OCI-LY1 (cell line): ENCODE results near the gene MEGF8.

Experiments used
- H2AFZ ChIP-seq: fragments of 200-600 bp; sonication (generic), shearing (Covaris generic); 2 replicates; pipeline ENCODE4 v1.6.0; 2014; ENCODE audit warnings: antibody characterized with exemption, mild to moderate bottlenecking, low read length
- H3F3A ChIP-seq: fragments of 200-600 bp; sonication (generic), shearing (Covaris generic); 2 replicates; pipeline ENCODE4 v1.6.0; 2014; ENCODE audit warnings: mild to moderate bottlenecking, antibody characterized with exemption, low read length, moderate library complexity; ENCODE audit not compliant: insufficient read depth
- H3K27ac ChIP-seq: fragments of 200-600 bp; sonication (generic); 2 replicates; pipeline ENCODE4 v1.5.1; 2014; ENCODE audit warnings: low read length, mixed run types, mild to moderate bottlenecking, low read depth; ENCODE audit not compliant: poor library complexity, severe bottlenecking
- H3K27me3 ChIP-seq: fragments of 200-600 bp; sonication (generic); 2 replicates; pipeline ENCODE4 v1.6.0; 2014; ENCODE audit warnings: antibody characterized with exemption, mild to moderate bottlenecking, low read length, moderate library complexity; ENCODE audit not compliant: insufficient read depth
- H3K36me3 ChIP-seq: fragments of 200-600 bp; sonication (generic); 2 replicates; pipeline ENCODE4 v1.6.1; 2014; ENCODE audit warnings: mild to moderate bottlenecking, antibody characterized with exemption, low read length, moderate library complexity, mixed read lengths; ENCODE audit not compliant: insufficient read depth
- H3K4me1 ChIP-seq: fragments of 200-600 bp; sonication (generic); 2 replicates; pipeline ENCODE4 v1.5.1; 2014; ENCODE audit warnings: mild to moderate bottlenecking, low read length, moderate library complexity; ENCODE audit not compliant: insufficient read depth, severe bottlenecking
- H3K4me2 ChIP-seq: fragments of 200-600 bp; sonication (generic), shearing (Covaris generic); 2 replicates; pipeline ENCODE4 v1.6.1; 2014; ENCODE audit warnings: low read length
- H3K4me3 ChIP-seq: fragments of 200-600 bp; sonication (generic); 2 replicates; pipeline ENCODE4 v1.5.1; 2014; ENCODE audit warnings: low read length, low read depth, mild to moderate bottlenecking, mixed read lengths; ENCODE audit not compliant: poor library complexity, severe bottlenecking
- H3K79me2 ChIP-seq: fragments of 200-600 bp; shearing (Covaris generic); 2 replicates; pipeline ENCODE4 v1.6.1; 2016; ENCODE audit warnings: mixed run types, low read length, mixed read lengths; ENCODE audit not compliant: insufficient read depth
- H3K9ac ChIP-seq: fragments of 200-600 bp; sonication (generic), shearing (Covaris generic); 2 replicates; pipeline ENCODE4 v1.6.1; 2014; ENCODE audit warnings: mild to moderate bottlenecking, low read length, mixed read lengths
- H3K9me2 ChIP-seq: fragments of 200-600 bp; sonication (generic), shearing (Covaris generic); 2 replicates; pipeline ENCODE4 v1.6.1; 2014; ENCODE audit warnings: low read depth, mild to moderate bottlenecking, low read length, mixed read lengths
- H3K9me3 ChIP-seq: fragments of 200-600 bp; shearing (Covaris generic); 2 replicates; pipeline ENCODE4 v1.6.1; 2014; ENCODE audit warnings: low read length, mixed read lengths
- H4K20me1 ChIP-seq: fragments of 200-600 bp; sonication (generic), shearing (Covaris generic); 2 replicates; pipeline ENCODE4 v1.6.0; 2016; ENCODE audit warnings: mild to moderate bottlenecking, low read length; ENCODE audit not compliant: insufficient read depth
- EZH2 ChIP-seq: fragments of 200-600 bp; sonication (generic), shearing (Covaris generic); IDR thresholded peaks from 2 replicates; pipeline ENCODE4 v1.8.0; 2017; ENCODE audit warnings: borderline replicate concordance, mixed run types, mild to moderate bottlenecking, antibody characterized with exemption, low read length, moderate library complexity, mixed read lengths
- TF ChIP-seq, protein P1 (sequence below): fragments of 200-600 bp; sonication (generic), shearing (Covaris generic); IDR thresholded peaks from 2 replicates; pipeline ENCODE4 v1.5.1; 2017; ENCODE audit warnings: mild to moderate bottlenecking, antibody characterized with exemption, low read length, moderate library complexity, mixed read lengths

MEGF8 gene

DNA sequence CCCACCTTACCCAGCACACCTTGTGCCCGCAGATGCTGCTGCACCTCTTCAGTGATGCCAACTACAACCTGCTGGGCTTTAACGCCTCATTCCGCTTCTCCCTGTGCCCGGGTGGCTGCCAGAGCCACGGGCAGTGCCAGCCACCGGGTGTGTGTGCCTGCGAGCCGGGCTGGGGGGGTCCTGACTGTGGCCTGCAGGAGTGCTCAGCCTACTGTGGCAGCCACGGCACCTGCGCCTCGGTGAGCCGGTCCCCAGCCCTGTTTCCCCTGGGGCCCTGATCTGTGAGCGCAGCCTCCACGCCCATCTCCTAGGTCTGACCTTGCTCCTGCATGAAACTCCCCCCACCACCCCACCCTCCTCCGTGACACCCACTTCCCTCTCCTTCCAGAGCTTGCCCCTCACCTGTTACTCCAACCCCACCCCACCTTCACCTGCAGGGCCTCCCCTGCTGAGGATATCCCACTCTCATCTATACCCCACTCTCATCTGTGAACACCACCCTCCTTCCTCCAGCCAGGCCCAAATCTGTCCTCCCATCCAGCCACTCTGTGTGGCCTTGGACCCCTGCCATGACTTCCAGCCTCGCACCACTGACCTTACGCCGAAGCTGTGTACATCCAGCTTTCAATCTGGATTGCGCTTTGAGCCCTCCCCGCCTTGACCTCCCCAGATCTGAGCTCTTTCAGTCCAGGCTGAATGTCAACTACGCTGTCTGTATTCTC, 8.7 kb downstream of the MEGF8 start:
- no peaks in the 10 kb centered on the region for H3K4me1 ChIP-seq
- no peaks in the 10 kb centered on the region for H3K27me3 ChIP-seq
- no peak for TF ChIP-seq EZH2
- TF ChIP-seq, protein P1, sequence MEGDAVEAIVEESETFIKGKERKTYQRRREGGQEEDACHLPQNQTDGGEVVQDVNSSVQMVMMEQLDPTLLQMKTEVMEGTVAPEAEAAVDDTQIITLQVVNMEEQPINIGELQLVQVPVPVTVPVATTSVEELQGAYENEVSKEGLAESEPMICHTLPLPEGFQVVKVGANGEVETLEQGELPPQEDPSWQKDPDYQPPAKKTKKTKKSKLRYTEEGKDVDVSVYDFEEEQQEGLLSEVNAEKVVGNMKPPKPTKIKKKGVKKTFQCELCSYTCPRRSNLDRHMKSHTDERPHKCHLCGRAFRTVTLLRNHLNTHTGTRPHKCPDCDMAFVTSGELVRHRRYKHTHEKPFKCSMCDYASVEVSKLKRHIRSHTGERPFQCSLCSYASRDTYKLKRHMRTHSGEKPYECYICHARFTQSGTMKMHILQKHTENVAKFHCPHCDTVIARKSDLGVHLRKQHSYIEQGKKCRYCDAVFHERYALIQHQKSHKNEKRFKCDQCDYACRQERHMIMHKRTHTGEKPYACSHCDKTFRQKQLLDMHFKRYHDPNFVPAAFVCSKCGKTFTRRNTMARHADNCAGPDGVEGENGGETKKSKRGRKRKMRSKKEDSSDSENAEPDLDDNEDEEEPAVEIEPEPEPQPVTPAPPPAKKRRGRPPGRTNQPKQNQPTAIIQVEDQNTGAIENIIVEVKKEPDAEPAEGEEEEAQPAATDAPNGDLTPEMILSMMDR: no peak
- no peak overlapping the region for H3K4me3 ChIP-seq
- H3K79me2 ChIP-seq: no peaks in the 10 kb centered on the region
- no peak overlapping the region for H3K9ac ChIP-seq
- H3K27ac ChIP-seq: no peak overlapping the region
- no peak overlapping the region for H3K4me2 ChIP-seq
- peaks cover 6% of the 10 kb centered on the region for H3K36me3 ChIP-seq
- no peaks in the 10 kb centered on the region for H3K9me3 ChIP-seq
- no peaks in the 10 kb centered on the region for H3F3A ChIP-seq
- H3K9me2 ChIP-seq: no peaks in the 10 kb centered on the region
- H4K20me1 ChIP-seq: no peaks in the 10 kb centered on the region
- no peak overlapping the region for H2AFZ ChIP-seq

DNA sequence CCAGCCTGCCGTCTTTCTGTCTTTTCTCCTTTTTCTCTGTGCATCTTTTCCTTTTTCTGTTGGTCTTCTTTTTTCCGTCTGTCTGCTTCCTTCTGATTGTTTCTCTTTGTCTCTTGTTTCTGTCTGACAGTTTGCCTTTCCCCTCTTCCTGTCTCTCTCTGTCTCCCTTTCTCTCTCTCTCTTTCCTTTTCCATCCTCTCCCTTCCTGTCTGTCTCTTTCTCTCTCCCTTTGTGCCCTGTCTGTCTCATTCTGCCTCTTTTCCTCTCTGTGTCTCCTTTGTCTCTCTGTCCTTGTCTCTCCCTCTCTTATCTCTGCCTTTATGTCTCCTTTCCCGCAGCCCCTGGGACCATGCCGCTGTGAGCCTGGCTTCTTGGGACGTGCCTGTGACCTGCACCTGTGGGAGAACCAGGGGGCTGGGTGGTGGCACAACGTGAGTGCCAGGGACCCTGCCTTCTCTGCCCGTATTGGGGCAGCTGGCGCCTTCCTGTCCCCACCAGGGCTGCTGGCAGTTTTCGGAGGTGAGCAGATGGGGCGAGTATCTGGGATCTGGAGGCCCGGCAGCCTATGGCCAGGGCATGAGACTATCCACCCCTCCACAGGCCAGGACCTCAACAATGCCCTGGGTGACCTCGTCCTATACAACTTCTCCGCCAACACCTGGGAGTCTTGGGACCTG, 9.4 kb downstream of the MEGF8 start:
- no peaks in the 10 kb centered on the region for H3K9me2 ChIP-seq
- no peaks in the 10 kb centered on the region for H3F3A ChIP-seq
- H2AFZ ChIP-seq: no peak overlapping the region
- H3K9me3 ChIP-seq: no peaks in the 10 kb centered on the region
- no peak for TF ChIP-seq EZH2
- TF ChIP-seq, protein P1: no peak
- H3K4me3 ChIP-seq: no peak overlapping the region
- no peaks in the 10 kb centered on the region for H3K27me3 ChIP-seq
- no peak overlapping the region for H3K27ac ChIP-seq
- H3K4me2 ChIP-seq: no peak overlapping the region
- no peaks in the 10 kb centered on the region for H4K20me1 ChIP-seq
- no peaks in the 10 kb centered on the region for H3K79me2 ChIP-seq
- H3K36me3 ChIP-seq: peaks cover 6% of the 10 kb centered on the region
- H3K9ac ChIP-seq: no peak overlapping the region
- H3K4me1 ChIP-seq: no peaks in the 10 kb centered on the region

DNA sequence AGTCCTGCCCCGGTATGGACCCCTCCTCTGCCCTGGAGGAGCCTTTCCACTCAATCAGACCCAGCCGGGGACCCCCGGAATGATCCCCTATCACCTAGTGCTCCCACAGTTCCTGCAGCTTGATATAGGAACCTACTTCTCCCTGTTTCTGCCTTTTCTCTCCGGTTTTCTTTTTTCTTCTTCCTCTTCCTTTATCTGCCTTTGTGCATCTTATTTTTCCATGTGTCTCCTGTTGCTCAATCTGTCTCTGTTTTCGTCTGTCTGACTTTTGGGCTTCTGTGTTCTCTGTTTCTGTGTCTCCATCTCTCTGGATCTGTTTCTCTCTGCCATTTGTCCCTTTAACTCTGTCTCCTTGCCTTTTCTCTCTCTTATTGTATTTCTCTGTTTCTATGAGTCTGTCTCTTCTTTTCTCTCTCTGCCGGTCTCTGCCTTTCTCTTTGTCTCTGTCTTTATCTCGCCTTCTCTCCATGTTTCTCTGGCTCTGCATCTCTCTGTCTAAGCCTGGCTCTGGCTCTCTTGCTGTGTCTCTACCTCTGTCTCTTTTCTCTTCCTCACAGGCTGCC, 10.0 kb downstream of the MEGF8 start:
- no peaks in the 10 kb centered on the region for H3K9me3 ChIP-seq
- no peaks in the 10 kb centered on the region for H4K20me1 ChIP-seq
- H3K79me2 ChIP-seq: no peaks in the 10 kb centered on the region
- no peak overlapping the region for H2AFZ ChIP-seq
- no peaks in the 10 kb centered on the region for H3K9me2 ChIP-seq
- no peak overlapping the region for H3K4me3 ChIP-seq
- no peak overlapping the region for H3K4me2 ChIP-seq
- no peak overlapping the region for H3K9ac ChIP-seq
- H3F3A ChIP-seq: no peaks in the 10 kb centered on the region
- no peaks in the 10 kb centered on the region for H3K27me3 ChIP-seq
- peaks cover 6% of the 10 kb centered on the region for H3K36me3 ChIP-seq
- H3K27ac ChIP-seq: no peak overlapping the region
- TF ChIP-seq, protein P1: no peak
- TF ChIP-seq EZH2: no peak
- no peaks in the 10 kb centered on the region for H3K4me1 ChIP-seq
